Pulmonary artery endothelial cell (primary cell): Measurements from ENCODE around the gene ENTPD7. TPM values are rescaled to one million over a fixed set of nuclear protein-coding genes. Genes with fewer than 3 reads are reported as not detected.
"Not testable (repeated sequence)": the region's sequence is repeated elsewhere in the genome, so short reads cannot be mapped to it uniquely, and the experiment has no call there.

Experiments
- DNase-seq: peaks from one replicate; pipeline ENCODE4 v3.0.0-alpha.2; 2011; ENCODE audit warnings: low read depth, low spot score
- total RNA-seq: library from RNA; depleted of rRNA; stranded (reverse); fragments of >200 nt; gene quantifications from 2 replicates; pipeline ENCODE4 v1.2.3, GENCODE V29; 2014

The ENTPD7 gene
- total RNA-seq = 17.9 and 23.6 TPM in 2 replicates

GRCh38 chr10:99659031-99659867 is at the start of gene ENTPD7:
TSS of gene ENTPD7 (plus strand) at chr10:99659509. CDS start at chr10:99659957, 448 bp downstream.
- peak; percentile 88 for DNase-seq

- DNase-seq = no peak
Observed at GRCh38 chr10:99610221-99610620, 49.1 kb upstream of the ENTPD7 start.

- DNase-seq = no peak
Observed at GRCh38 chr10:99611326-99611725, 48.0 kb upstream of the ENTPD7 start.

GRCh38 chr10:99612167-99612831 is 47.0 kb upstream of the ENTPD7 start:
- peak; percentile 20 for DNase-seq

- no peak for DNase-seq
Observed at GRCh38 chr10:99615426-99615825, 43.9 kb upstream of the ENTPD7 start.

- DNase-seq = no peak
Observed at GRCh38 chr10:99617696-99618095, 41.6 kb upstream of the ENTPD7 start.

GRCh38 chr10:99619090-99619800 is 40.1 kb upstream of the ENTPD7 start:
- no peak for DNase-seq

GRCh38 chr10:99619851-99620710 is 39.2 kb upstream of the ENTPD7 start, which contains the start of gene SLC25A28:
TSS of gene SLC25A28 (minus strand) at chr10:99620439. CDS start at chr10:99620335, 104 bp downstream.
- DNase-seq = peak; percentile 100

- peak; percentile 72 for DNase-seq
Observed at GRCh38 chr10:99620711-99621453, 38.4 kb upstream of the ENTPD7 start.

- DNase-seq = no peak
Observed at GRCh38 chr10:99621454-99622251, 37.7 kb upstream of the ENTPD7 start.

GRCh38 chr10:99623919-99624318 is 35.4 kb upstream of the ENTPD7 start:
- no peak for DNase-seq

- DNase-seq = not testable (repeated sequence)
Observed at GRCh38 chr10:99625124-99625523, 34.2 kb upstream of the ENTPD7 start.

GRCh38 chr10:99628923-99629624 is 30.2 kb upstream of the ENTPD7 start:
- DNase-seq = no peak

- DNase-seq = no peak
Observed at GRCh38 chr10:99629625-99629978, 29.7 kb upstream of the ENTPD7 start.

- peak; percentile 20 for DNase-seq
Observed at GRCh38 chr10:99630433-99630832, 28.9 kb upstream of the ENTPD7 start.

- no peak for DNase-seq
Observed at GRCh38 chr10:99630991-99631390, 28.3 kb upstream of the ENTPD7 start.

GRCh38 chr10:99631496-99631895 is 27.8 kb upstream of the ENTPD7 start:
- DNase-seq = no peak

- DNase-seq = no peak
Observed at GRCh38 chr10:99633832-99634231, 25.5 kb upstream of the ENTPD7 start.

GRCh38 chr10:99647601-99648151 is 11.6 kb upstream of the ENTPD7 start:
- DNase-seq = no peak
